Suppressor macrophage treated with lipopolysaccharide for 1 hour (primary cell): ENCODE data around the gene ZFX.
A peak's percentile ranks its signal among the peaks of the same experiment; 100 is the strongest.
"Not testable (repeated sequence)": the region's sequence is repeated elsewhere in the genome, so short reads cannot be mapped to it uniquely, and the experiment has no call there.

Experiments used
- DNase-seq, 3 donors: peaks; one replicate each; pipeline ENCODE4 v3.0.0-alpha.2; 2020 to 2022

ZFX gene

GRCh38 chrX:24153178-24153795 is 3.8 kb downstream of the ZFX start:
- DNase-seq = peak in 1 of 3 donors; percentile 17

- DNase-seq = peak in 1 of 3 donors; percentile 9
Observed at GRCh38 chrX:24153796-24154189, 4.3 kb downstream of the ZFX start.

GRCh38 chrX:24154490-24155034 is 5.0 kb downstream of the ZFX start:
- peak in 1 of 3 donors; percentile 2 for DNase-seq

GRCh38 chrX:24155747-24156146 is 6.2 kb downstream of the ZFX start:
- DNase-seq = not testable (repeated sequence)

- DNase-seq = peak in 1 of 3 donors; percentile 2
Observed at GRCh38 chrX:24156177-24156576, 6.6 kb downstream of the ZFX start.

GRCh38 chrX:24158881-24159280 is 9.4 kb downstream of the ZFX start:
- DNase-seq = peak in 1 of 3 donors; percentile 1

- DNase-seq = no peak
Observed at GRCh38 chrX:24166078-24166477, 16.5 kb downstream of the ZFX start.

- no peak for DNase-seq
Observed at GRCh38 chrX:24167719-24168472, 18.4 kb downstream of the ZFX start.

- DNase-seq = no peak
Observed at GRCh38 chrX:24168807-24169206, 19.3 kb downstream of the ZFX start.

GRCh38 chrX:24169211-24169610 is 19.7 kb downstream of the ZFX start:
- DNase-seq = no peak

- DNase-seq = no peak
Observed at GRCh38 chrX:24173115-24173847, 23.8 kb downstream of the ZFX start.

- no peak for DNase-seq
Observed at GRCh38 chrX:24175276-24175675, 25.7 kb downstream of the ZFX start.

- no peak for DNase-seq
Observed at GRCh38 chrX:24178441-24178840, 28.9 kb downstream of the ZFX start.

GRCh38 chrX:24184018-24184417 is 34.5 kb downstream of the ZFX start:
- DNase-seq = no peak

GRCh38 chrX:24186483-24186882 is 37.0 kb downstream of the ZFX start:
- DNase-seq = no peak

- no peak for DNase-seq
Observed at GRCh38 chrX:24186986-24187385, 37.5 kb downstream of the ZFX start.

GRCh38 chrX:24189490-24189889 is 40.0 kb downstream of the ZFX start:
- no peak for DNase-seq

- no peak for DNase-seq
Observed at GRCh38 chrX:24190500-24191156, 41.1 kb downstream of the ZFX start.

GRCh38 chrX:24196509-24196908 is 47.0 kb downstream of the ZFX start:
- DNase-seq = no peak

GRCh38 chrX:24198101-24198500 is 48.6 kb downstream of the ZFX start:
- no peak for DNase-seq

GRCh38 chrX:24200133-24200532 is 50.6 kb downstream of the ZFX start:
- DNase-seq = no peak

- DNase-seq = no peak
Observed at GRCh38 chrX:24201216-24201615, 51.7 kb downstream of the ZFX start.

GRCh38 chrX:24202465-24203031 is 53.0 kb downstream of the ZFX start:
- no peak for DNase-seq
